GM23338 (cell line): Measurements from ENCODE around the gene VSTM2B. TPM values are rescaled to one million over a fixed set of nuclear protein-coding genes. Genes with fewer than 3 reads are reported as not detected.

Experiments used
- ATAC-seq: fragments of 200-7000 bp; cut with Tn5 transposase; 3 replicates; pipeline ENCODE4 v1.9.1; 2020
- DNase-seq: peaks from one replicate; pipeline ENCODE4 v3.0.0-alpha.2; 2015; ENCODE audit warnings: low spot score
- H2AFZ ChIP-seq: fragments of 200-600 bp; sonication (generic); 2 replicates; pipeline ENCODE4 v1.8.0; 2016; ENCODE audit warnings: antibody characterized with exemption, mild to moderate bottlenecking, moderate library complexity
- H3F3A ChIP-seq: fragments of 200-600 bp; sonication (generic); replicated peaks from 2 replicates; pipeline ENCODE4 v1.8.0; 2017; ENCODE audit warnings: antibody characterized with exemption, mixed run types, low read depth
- H3K27ac ChIP-seq: fragments of 200-600 bp; sonication (generic); 2 replicates; pipeline ENCODE4 v1.6.1; 2016; ENCODE audit warnings: low read depth
- H3K27me3 ChIP-seq: fragments of 200-600 bp; sonication (generic); 2 replicates; pipeline ENCODE4 v1.8.0; 2016; ENCODE audit warnings: mild to moderate bottlenecking, mixed run types, moderate library complexity; ENCODE audit not compliant: insufficient read depth
- H3K36me3 ChIP-seq: fragments of 200-600 bp; sonication (generic); 2 replicates; pipeline ENCODE4 v1.8.0; 2016; ENCODE audit warnings: mild to moderate bottlenecking; ENCODE audit not compliant: insufficient read depth
- H3K4me1 ChIP-seq: fragments of 200-600 bp; sonication (generic); 2 replicates; pipeline ENCODE4 v1.8.0; 2016; ENCODE audit warnings: mild to moderate bottlenecking, moderate library complexity; ENCODE audit not compliant: insufficient read depth
- H3K4me2 ChIP-seq: fragments of 200-600 bp; sonication (generic); 2 replicates; pipeline ENCODE4 v1.7.1; 2017; ENCODE audit warnings: mixed run types
- H3K4me3 ChIP-seq: fragments of 200-600 bp; sonication (generic); 2 replicates; pipeline ENCODE4 v1.6.1; 2016; ENCODE audit warnings: mixed run types
- H3K79me2 ChIP-seq: fragments of 200-600 bp; sonication (generic); replicated peaks from 2 replicates; pipeline ENCODE4 v1.8.0; 2017; ENCODE audit warnings: mild to moderate bottlenecking; ENCODE audit not compliant: insufficient read depth
- H3K9me2 ChIP-seq: fragments of 200-600 bp; sonication (generic); 2 replicates; pipeline ENCODE4 v1.8.0; 2017; ENCODE audit not compliant: insufficient read depth
- H4K20me1 ChIP-seq: fragments of 200-600 bp; sonication (generic); replicated peaks from 2 replicates; pipeline ENCODE4 v1.8.0; 2017; ENCODE audit warnings: mild to moderate bottlenecking; ENCODE audit not compliant: insufficient read depth
- H3K27ac Mint-ChIP-seq: 2 replicates; pipeline ENCODE4 v1.8.0; 2020; ENCODE audit warnings: inconsistent platforms, mild to moderate bottlenecking, moderate library complexity, mixed read lengths
- H3K27me3 Mint-ChIP-seq: 3 replicates; pipeline ENCODE4 v1.8.0; 2022; ENCODE audit warnings: low read depth, mild to moderate bottlenecking, moderate library complexity, mixed read lengths, inconsistent platforms; ENCODE audit not compliant: insufficient read depth, poor library complexity
- H3K36me3 Mint-ChIP-seq: 3 replicates; pipeline ENCODE4 v1.8.0; 2021; ENCODE audit warnings: low read depth, mild to moderate bottlenecking, inconsistent platforms, moderate library complexity, mixed read lengths
- H3K4me1 Mint-ChIP-seq: 3 replicates; pipeline ENCODE4 v1.8.0; 2020; ENCODE audit warnings: mild to moderate bottlenecking, inconsistent platforms, mixed read lengths
- H3K4me3 Mint-ChIP-seq: 3 replicates; pipeline ENCODE4 v1.8.0; 2021; ENCODE audit warnings: moderate library complexity, mild to moderate bottlenecking, inconsistent platforms, mixed read lengths
- H3K9me3 Mint-ChIP-seq: 3 replicates; pipeline ENCODE4 v1.8.0; 2020; ENCODE audit warnings: moderate library complexity, mild to moderate bottlenecking, inconsistent platforms, mixed read lengths
- CREB1 ChIP-seq: fragments of 250-450 bp; sonication (Bioruptor Pico); IDR thresholded peaks from 2 replicates; pipeline ENCODE4 v1.5.0; 2020; ENCODE audit warnings: low read depth, mild to moderate bottlenecking, moderate library complexity
- CTCF ChIP-seq, 2 experiments: fragments of 200-600 bp in 1 of 2; sonication (generic) in 1 of 2; conservative IDR thresholded peaks; 2 replicates each; pipeline versions ENCODE4 v1.5.1 to v1.6.1; 2016 to 2017; ENCODE audit warnings: antibody characterized with exemption in 2 of 2, low read depth in 2 of 2, mild to moderate bottlenecking in 2 of 2, moderate library complexity in 1 of 2
- ETS1 ChIP-seq: IDR thresholded peaks from 2 replicates; pipeline ENCODE4 v1.6.1; 2016; ENCODE audit warnings: antibody characterized with exemption
- EZH2 ChIP-seq: fragments of 200-600 bp; sonication (generic); IDR thresholded peaks from one replicate; pipeline ENCODE4 v1.8.0; 2017; ENCODE audit warnings: antibody characterized with exemption, mild to moderate bottlenecking, low read depth; ENCODE audit not compliant: unreplicated experiment
- EZH2phosphoT487 ChIP-seq: fragments of 200-600 bp; sonication (generic); IDR thresholded peaks from one replicate; pipeline ENCODE4 v1.8.1; 2018; ENCODE audit warnings: antibody characterized with exemption; ENCODE audit not compliant: unreplicated experiment
- JUNB ChIP-seq: IDR thresholded peaks from one replicate; pipeline ENCODE4 v1.6.1; 2016; ENCODE audit warnings: antibody characterized with exemption; ENCODE audit not compliant: unreplicated experiment
- NANOG ChIP-seq: IDR thresholded peaks from 2 replicates; pipeline ENCODE4 v1.6.1; 2016; ENCODE audit warnings: antibody characterized with exemption, borderline replicate concordance
- POLR2AphosphoS5 ChIP-seq: IDR thresholded peaks from 2 replicates; pipeline ENCODE4 v1.6.1; 2016; ENCODE audit warnings: antibody characterized with exemption, low read depth
- REST ChIP-seq: IDR thresholded peaks from one replicate; pipeline ENCODE4 v1.6.1; 2018; ENCODE audit warnings: antibody characterized with exemption; ENCODE audit not compliant: unreplicated experiment
- STAT1 ChIP-seq: IDR thresholded peaks from one replicate; pipeline ENCODE4 v1.6.1; 2016; ENCODE audit warnings: antibody characterized with exemption; ENCODE audit not compliant: unreplicated experiment
- ZNF114 ChIP-seq: fragments of 250-450 bp; sonication (Bioruptor Pico); IDR thresholded peaks from 2 replicates; pipeline ENCODE4 v1.5.0; 2020; ENCODE audit warnings: mild to moderate bottlenecking, moderate library complexity
- ZNF331 ChIP-seq: fragments of 250-450 bp; sonication (Bioruptor Pico); IDR thresholded peaks from 2 replicates; pipeline ENCODE4 v1.5.0; 2020; ENCODE audit warnings: low read depth, mild to moderate bottlenecking, moderate library complexity
- polyA plus RNA-seq: library from polyadenylated mRNA; unstranded; fragments of >200 nt; fragmentation: Nextera tagmentation; extraction: Ambion mirVana; gene quantifications from 2 replicates; pipeline ENCODE4 v1.2.1, GENCODE V29; 2016
- total RNA-seq: library from RNA; depleted of rRNA; stranded (reverse); fragments of >200 nt; shearing (Covaris generic); gene quantifications from 2 replicates; pipeline ENCODE4 v1.2.3, GENCODE V29; 2014
- TF ChIP-seq, protein P1 (sequence below): fragments of 250-450 bp; sonication (Bioruptor Pico); IDR thresholded peaks from 2 replicates; pipeline ENCODE4 v1.5.0; 2020; ENCODE audit warnings: mild to moderate bottlenecking, moderate library complexity

VSTM2B gene
- total and polyA plus RNA-seq, 2 experiments from 2014 or later, result 1.2 to 1.8 TPM

GRCh38 chr19:29499261-29499920, 26.4 kb upstream of the VSTM2B start:
- Histone ChIP-seq H4K20me1 (no peaks in the 10 kb centered on the region), H3K27me3 (no peaks in the 10 kb centered on the region), H3K9me2 (no peaks in the 10 kb centered on the region), H3F3A (no peaks in the 10 kb centered on the region), H3K27ac (no peak overlapping the region), H3K4me3 (no peak overlapping the region), H3K36me3 (no peaks in the 10 kb centered on the region), H3K4me1 (no peaks in the 10 kb centered on the region), H2AFZ (no peak overlapping the region), H3K4me2 (no peak overlapping the region), H3K79me2 (no peaks in the 10 kb centered on the region)
- Mint-ChIP-seq H3K27ac (no peak overlapping the region), H3K4me1 (no peaks in the 10 kb centered on the region; the same call in 1 of the 3 replicates), H3K9me3 (no peaks in the 10 kb centered on the region; the same call in 2 of the 3 replicates), H3K36me3 (peaks cover 2% of the 10 kb centered on the region; the same call in 1 of the 3 replicates), H3K27me3 (peaks cover 10% of the 10 kb centered on the region), H3K4me3 (no peak overlapping the region)
- peak; percentile 30 for DNase-seq
- no peak for TF ChIP-seq CREB1 (CRISPR knock-in tag)
- TF ChIP-seq EZH2, result no peak
- TF ChIP-seq ETS1, result no peak
- TF ChIP-seq REST, result no peak
- TF ChIP-seq POLR2AphosphoS5, result no peak
- TF ChIP-seq, protein P1, sequence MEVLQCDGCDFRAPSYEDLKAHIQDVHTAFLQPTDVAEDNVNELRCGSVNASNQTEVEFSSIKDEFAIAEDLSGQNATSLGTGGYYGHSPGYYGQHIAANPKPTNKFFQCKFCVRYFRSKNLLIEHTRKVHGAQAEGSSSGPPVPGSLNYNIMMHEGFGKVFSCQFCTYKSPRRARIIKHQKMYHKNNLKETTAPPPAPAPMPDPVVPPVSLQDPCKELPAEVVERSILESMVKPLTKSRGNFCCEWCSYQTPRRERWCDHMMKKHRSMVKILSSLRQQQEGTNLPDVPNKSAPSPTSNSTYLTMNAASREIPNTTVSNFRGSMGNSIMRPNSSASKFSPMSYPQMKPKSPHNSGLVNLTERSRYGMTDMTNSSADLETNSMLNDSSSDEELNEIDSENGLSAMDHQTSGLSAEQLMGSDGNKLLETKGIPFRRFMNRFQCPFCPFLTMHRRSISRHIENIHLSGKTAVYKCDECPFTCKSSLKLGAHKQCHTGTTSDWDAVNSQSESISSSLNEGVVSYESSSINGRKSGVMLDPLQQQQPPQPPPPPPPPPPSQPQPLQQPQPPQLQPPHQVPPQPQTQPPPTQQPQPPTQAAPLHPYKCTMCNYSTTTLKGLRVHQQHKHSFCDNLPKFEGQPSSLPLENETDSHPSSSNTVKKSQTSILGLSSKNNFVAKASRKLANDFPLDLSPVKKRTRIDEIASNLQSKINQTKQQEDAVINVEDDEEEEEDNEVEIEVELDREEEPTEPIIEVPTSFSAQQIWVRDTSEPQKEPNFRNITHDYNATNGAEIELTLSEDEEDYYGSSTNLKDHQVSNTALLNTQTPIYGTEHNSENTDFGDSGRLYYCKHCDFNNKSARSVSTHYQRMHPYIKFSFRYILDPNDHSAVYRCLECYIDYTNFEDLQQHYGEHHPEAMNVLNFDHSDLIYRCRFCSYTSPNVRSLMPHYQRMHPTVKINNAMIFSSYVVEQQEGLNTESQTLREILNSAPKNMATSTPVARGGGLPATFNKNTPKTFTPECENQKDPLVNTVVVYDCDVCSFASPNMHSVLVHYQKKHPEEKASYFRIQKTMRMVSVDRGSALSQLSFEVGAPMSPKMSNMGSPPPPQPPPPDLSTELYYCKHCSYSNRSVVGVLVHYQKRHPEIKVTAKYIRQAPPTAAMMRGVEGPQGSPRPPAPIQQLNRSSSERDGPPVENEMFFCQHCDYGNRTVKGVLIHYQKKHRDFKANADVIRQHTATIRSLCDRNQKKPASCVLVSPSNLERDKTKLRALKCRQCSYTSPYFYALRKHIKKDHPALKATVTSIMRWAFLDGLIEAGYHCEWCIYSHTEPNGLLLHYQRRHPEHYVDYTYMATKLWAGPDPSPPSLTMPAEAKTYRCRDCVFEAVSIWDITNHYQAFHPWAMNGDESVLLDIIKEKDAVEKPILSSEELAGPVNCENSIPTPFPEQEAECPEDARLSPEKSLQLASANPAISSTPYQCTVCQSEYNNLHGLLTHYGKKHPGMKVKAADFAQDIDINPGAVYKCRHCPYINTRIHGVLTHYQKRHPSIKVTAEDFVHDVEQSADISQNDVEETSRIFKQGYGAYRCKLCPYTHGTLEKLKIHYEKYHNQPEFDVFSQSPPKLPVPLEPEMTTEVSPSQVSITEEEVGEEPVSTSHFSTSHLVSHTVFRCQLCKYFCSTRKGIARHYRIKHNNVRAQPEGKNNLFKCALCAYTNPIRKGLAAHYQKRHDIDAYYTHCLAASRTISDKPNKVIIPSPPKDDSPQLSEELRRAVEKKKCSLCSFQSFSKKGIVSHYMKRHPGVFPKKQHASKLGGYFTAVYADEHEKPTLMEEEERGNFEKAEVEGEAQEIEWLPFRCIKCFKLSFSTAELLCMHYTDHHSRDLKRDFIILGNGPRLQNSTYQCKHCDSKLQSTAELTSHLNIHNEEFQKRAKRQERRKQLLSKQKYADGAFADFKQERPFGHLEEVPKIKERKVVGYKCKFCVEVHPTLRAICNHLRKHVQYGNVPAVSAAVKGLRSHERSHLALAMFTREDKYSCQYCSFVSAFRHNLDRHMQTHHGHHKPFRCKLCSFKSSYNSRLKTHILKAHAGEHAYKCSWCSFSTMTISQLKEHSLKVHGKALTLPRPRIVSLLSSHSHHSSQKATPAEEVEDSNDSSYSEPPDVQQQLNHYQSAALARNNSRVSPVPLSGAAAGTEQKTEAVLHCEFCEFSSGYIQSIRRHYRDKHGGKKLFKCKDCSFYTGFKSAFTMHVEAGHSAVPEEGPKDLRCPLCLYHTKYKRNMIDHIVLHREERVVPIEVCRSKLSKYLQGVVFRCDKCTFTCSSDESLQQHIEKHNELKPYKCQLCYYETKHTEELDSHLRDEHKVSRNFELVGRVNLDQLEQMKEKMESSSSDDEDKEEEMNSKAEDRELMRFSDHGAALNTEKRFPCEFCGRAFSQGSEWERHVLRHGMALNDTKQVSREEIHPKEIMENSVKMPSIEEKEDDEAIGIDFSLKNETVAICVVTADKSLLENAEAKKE (CRISPR knock-in tag), result no peak
- TF ChIP-seq EZH2phosphoT487, result no peak
- no peak for TF ChIP-seq CTCF (conservative IDR thresholded peaks at IDR 0.05; ENCODE audit: low read depth in 2 of 2)
- TF ChIP-seq NANOG, result no peak
- no peak for TF ChIP-seq ZNF331 (CRISPR knock-in tag)
- TF ChIP-seq STAT1, result no peak
- TF ChIP-seq ZNF114 (CRISPR knock-in tag), result no peak
- TF ChIP-seq JUNB, result no peak
- no peak for ATAC-seq
